Stomach (tissue), 4 donors: ENCODE data around the gene PDLIM3.

ENCODE experiments used
- CTCF ChIP-seq, 7 experiments: fragments of 450-650 bp in 4 of 7; fragments of 200-600 bp in 3 of 7; sonication (generic) in 3 of 7; IDR thresholded peaks; one replicate each; pipeline ENCODE4 v1.5.1; 2016 to 2019; ENCODE audit warnings: antibody characterized with exemption in 7 of 7, control low read depth in 2 of 7, mild to moderate bottlenecking in 1 of 7
- EP300 ChIP-seq: sonication (generic); formaldehyde crosslinking; IDR thresholded peaks from one replicate; pipeline ENCODE4 v1.6.1; 2017; ENCODE audit warnings: antibody characterized with exemption
- POLR2A ChIP-seq, 4 donors: fragments of 450-650 bp; IDR thresholded peaks; one replicate each; pipeline ENCODE4 v1.6.1; 2016; ENCODE audit warnings: antibody characterized with exemption in 4 of 4, control low read depth in 2 of 4, mild to moderate bottlenecking in 1 of 4, moderate library complexity in 1 of 4

- TF ChIP-seq CTCF (IDR thresholded peaks at IDR 0.05) (no peak), POLR2A (IDR thresholded peaks at IDR 0.05) (no peak), EP300 (no peak)
These were observed 11.0 kb upstream of the PDLIM3 start for GRCh38 chr4:185546335-185546734.
